Measurements from ENCODE around the gene HEXIM2.
A peak's percentile ranks its signal among the peaks of the same experiment; 100 is the strongest.

HEXIM2 gene

GRCh38 chr17:45171338-45172231, 9.9 kb downstream of the HEXIM2 start:
- no peak for DNase-seq

- DNase-seq, result no peak
These were observed 10.5 kb downstream of the HEXIM2 start for GRCh38 chr17:45172232-45172540.

GRCh38 chr17:45172541-45173286, 11.0 kb downstream of the HEXIM2 start:
- DNase-seq, result peak; percentile 85

- no peak for DNase-seq
These were observed 14.1 kb downstream of the HEXIM2 start for GRCh38 chr17:45175759-45176115.

- DNase-seq, result no peak
These were observed 15.9 kb downstream of the HEXIM2 start for GRCh38 chr17:45177563-45177962.

- DNase-seq, result no peak
These were observed 22.5 kb downstream of the HEXIM2 start for GRCh38 chr17:45184144-45184543.

GRCh38 chr17:45186801-45187354, 25.2 kb downstream of the HEXIM2 start:
- no peak for DNase-seq

- DNase-seq, result no peak
These were observed 27.3 kb downstream of the HEXIM2 start for GRCh38 chr17:45189009-45189408.

GRCh38 chr17:45190503-45191255, 29.0 kb downstream of the HEXIM2 start:
- DNase-seq, result no peak

- no peak for DNase-seq
These were observed 33.7 kb downstream of the HEXIM2 start for GRCh38 chr17:45195424-45195823.

GRCh38 chr17:45197108-45197507, 35.4 kb downstream of the HEXIM2 start:
- DNase-seq, result no peak

- peak; percentile 95 for DNase-seq
These were observed 36.1 kb downstream of the HEXIM2 start for GRCh38 chr17:45197555-45198334.

- DNase-seq, result peak; percentile 70
These were observed 39.0 kb downstream of the HEXIM2 start for GRCh38 chr17:45200701-45201100.

GRCh38 chr17:45201457-45201856, 39.8 kb downstream of the HEXIM2 start:
- DNase-seq, result no peak

GRCh38 chr17:45201880-45202279, 40.2 kb downstream of the HEXIM2 start:
- peak; percentile 57 for DNase-seq

GRCh38 chr17:45218895-45219661, 57.4 kb downstream of the HEXIM2 start:
- peak; percentile 88 for DNase-seq

All from hematopoietic multipotent progenitor cell treated with erythropoietin and hydrocortisone succinate and interleukin-3 and kit ligand, for 4 days (in vitro differentiated cells).